Measurements from ENCODE around the gene KRT75. TPM values are rescaled to one million over a fixed set of nuclear protein-coding genes. Genes with fewer than 3 reads are reported as not detected.

The KRT75 gene
- total and polyA plus RNA-seq, 2 of the 4 experiments (the other 2 are of a cell fraction) = not detected

- no peak for TF ChIP-seq RAD21 (IDR thresholded peaks at IDR 0.05; ENCODE audit: low read length)
These were observed 10.8 kb upstream of the KRT75 start (continued) for GRCh38 chr12:52444647-52445595.

DNA sequence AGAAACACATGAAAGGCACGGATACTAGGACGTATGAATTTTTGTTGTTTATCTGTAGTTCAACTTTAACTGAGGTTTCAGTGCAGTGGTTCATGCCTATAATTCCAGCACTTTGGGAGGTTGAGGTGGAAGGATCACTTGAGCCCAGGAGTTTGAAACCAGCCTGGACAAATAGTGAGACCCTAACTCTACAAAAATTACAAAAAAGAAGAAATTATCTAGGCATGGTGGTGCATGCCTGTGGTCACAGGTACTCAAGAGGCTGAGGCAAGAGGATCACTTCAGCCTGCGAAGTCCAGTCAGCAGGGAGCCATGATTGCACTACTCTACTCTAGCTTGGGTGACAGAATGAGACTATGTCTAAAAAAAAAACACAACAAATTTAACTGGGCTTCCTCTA is 9.8 kb upstream of the KRT75 start:
- Histone ChIP-seq H3K36me3 (ENCODE audit: control insufficient read depth, insufficient read depth, low read length) (no peaks in the 10 kb centered on the region), H3K9me3 (ENCODE audit: control insufficient read depth, insufficient read depth, low read length) (no peaks in the 10 kb centered on the region), H3K4me3 (ENCODE audit: insufficient read depth, low read depth, low read length) (no peak overlapping the region), H3K27ac (ENCODE audit: insufficient read depth, low read length) (no peak overlapping the region), H3K23ac (ENCODE audit: low read depth, low read length) (no peak overlapping the region), H3K4me2 (ENCODE audit: low read depth, low read length) (no peak overlapping the region), H3K4me1 (ENCODE audit: control insufficient read depth, insufficient read depth, low read length) (no peaks in the 10 kb centered on the region; the same call in 1 of the 2 replicates), H2AFZ (replicated peaks; ENCODE audit: low read length, poor library complexity) (no peak overlapping the region), H4K8ac (ENCODE audit: low read depth in 2 of 2, low read length in 2 of 2) (no peak overlapping the region), H2AK9ac (replicated peaks; ENCODE audit: low read depth, low read length, poor library complexity) (no peak overlapping the region), H2BK15ac (ENCODE audit: low read depth, low read length) (no peak overlapping the region), H3K79me1 (ENCODE audit: low read depth in 1 of 2, low read length in 2 of 2) (no peaks in the 10 kb centered on the region), H4K5ac (ENCODE audit: low read depth, low read length) (no peak overlapping the region), H3K18ac (ENCODE audit: low read depth, low read length) (no peak overlapping the region), H2BK20ac (ENCODE audit: low read depth, low read length) (no peak overlapping the region), H4K91ac (ENCODE audit: insufficient read depth, low read depth, low read length) (no peak overlapping the region), H2BK120ac (ENCODE audit: low read depth, low read length) (no peak overlapping the region), H3K14ac (replicated peaks; ENCODE audit: low read depth, low read length) (no peak overlapping the region), H3K4ac (ENCODE audit: low read depth, low read length) (no peak overlapping the region), H3K9me1 (ENCODE audit: insufficient read depth, low read length) (no peaks in the 10 kb centered on the region), H4K20me1 (ENCODE audit: insufficient read depth, low read length) (no peaks in the 10 kb centered on the region), H3K27me3 (ENCODE audit: control insufficient read depth, insufficient read depth, low read length) (peaks cover 10% of the 10 kb centered on the region), H2BK5ac (ENCODE audit: low read depth, low read length, poor library complexity, severe bottlenecking) (no peak overlapping the region), H2AK5ac (ENCODE audit: low read depth, low read length) (no peak overlapping the region), H3K9ac (ENCODE audit: low read depth, low read length) (no peak overlapping the region), H3K56ac (ENCODE audit: extremely low read depth, insufficient read depth, low read length) (no peak overlapping the region)
- no TSS peak for BruUV-seq (replicated peaks)
- intact Hi-C loops (cut with micrococcal nuclease) = no loop called here
- CTCF ChIA-PET = no interaction called here
- no CpG with 5 or more reads among the region's 3 CpGs for WGBS, 2 experiments (ENCODE audit: extremely low coverage in 2 of 2, insufficient read length in 1 of 2)
- TF ChIP-seq POLR2A (IDR thresholded peaks at IDR 0.05; ENCODE audit: low read depth, low read length) (no peak), NFE2L2 (IDR thresholded peaks at IDR 0.05; ENCODE audit: low read depth, low read length) (no peak), MXI1 (IDR thresholded peaks at IDR 0.05; ENCODE audit: borderline replicate concordance, low read depth, low read length) (no peak), CEBPB (IDR thresholded peaks at IDR 0.05; ENCODE audit: low read depth, low read length) (no peak), FOS (IDR thresholded peaks at IDR 0.05; ENCODE audit: low read depth, low read length) (no peak), CHD1 (IDR thresholded peaks at IDR 0.05; ENCODE audit: low read depth, low read length) (no peak)
- TF ChIP-seq, protein P1, sequence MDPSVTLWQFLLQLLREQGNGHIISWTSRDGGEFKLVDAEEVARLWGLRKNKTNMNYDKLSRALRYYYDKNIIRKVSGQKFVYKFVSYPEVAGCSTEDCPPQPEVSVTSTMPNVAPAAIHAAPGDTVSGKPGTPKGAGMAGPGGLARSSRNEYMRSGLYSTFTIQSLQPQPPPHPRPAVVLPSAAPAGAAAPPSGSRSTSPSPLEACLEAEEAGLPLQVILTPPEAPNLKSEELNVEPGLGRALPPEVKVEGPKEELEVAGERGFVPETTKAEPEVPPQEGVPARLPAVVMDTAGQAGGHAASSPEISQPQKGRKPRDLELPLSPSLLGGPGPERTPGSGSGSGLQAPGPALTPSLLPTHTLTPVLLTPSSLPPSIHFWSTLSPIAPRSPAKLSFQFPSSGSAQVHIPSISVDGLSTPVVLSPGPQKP (IDR thresholded peaks at IDR 0.05; ENCODE audit: borderline replicate concordance, low read depth, low read length) = no peak
- DNase-seq (no peak), ATAC-seq (ENCODE audit: low read depth) (no peak)
- in situ Hi-C loops (cut with MboI; ENCODE audit: low sequenced_read_pairs) = no loop called here
- dilution Hi-C loops (cut with HindIII; ENCODE audit: low sequenced_read_pairs, unreplicated experiment) = no loop called here
- POLR2A ChIA-PET (ENCODE audit: unreplicated experiment) = no interaction called here

Measured in IMR-90 (cell line).